ENCODE results near the gene NR2C2AP. TPM values are rescaled to one million over a fixed set of nuclear protein-coding genes. Genes with fewer than 3 reads are reported as not detected.

The NR2C2AP gene
- polyA plus RNA-seq, 1 experiment = 12.1 TPM

DNA sequence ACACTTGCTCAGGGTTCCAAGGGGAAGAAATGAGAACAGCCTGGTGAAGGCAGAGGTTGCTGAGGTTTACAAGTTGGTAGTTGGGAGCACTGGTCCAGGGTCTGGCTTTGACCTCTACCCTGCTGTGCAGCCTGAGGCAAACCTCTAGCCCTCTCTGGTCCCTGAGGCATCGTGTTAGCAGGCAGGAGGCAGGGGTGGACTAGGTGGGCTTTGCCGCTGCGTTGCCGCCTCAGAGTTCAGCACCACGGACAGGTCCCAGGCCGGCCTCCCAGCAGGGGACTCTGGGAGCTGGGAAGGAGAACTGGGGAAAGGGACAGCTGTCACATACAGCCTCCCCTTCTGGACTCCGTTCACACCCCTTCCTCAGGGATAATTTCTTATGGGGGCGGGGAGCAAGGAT lies 11.7 kb upstream of the NR2C2AP start:
- Histone ChIP-seq H3K36me3 (ENCODE audit: control insufficient read depth, insufficient read depth, low read length) (no peaks in the 10 kb centered on the region), H3K4me3 (ENCODE audit: low read depth, low read length) (no peak overlapping the region), H3K27me3 (ENCODE audit: control insufficient read depth, insufficient read depth, low read length) (peaks cover 12% of the 10 kb centered on the region)
- DNase-seq (ENCODE audit: low read depth) = no peak
- TF ChIP-seq, protein P1, sequence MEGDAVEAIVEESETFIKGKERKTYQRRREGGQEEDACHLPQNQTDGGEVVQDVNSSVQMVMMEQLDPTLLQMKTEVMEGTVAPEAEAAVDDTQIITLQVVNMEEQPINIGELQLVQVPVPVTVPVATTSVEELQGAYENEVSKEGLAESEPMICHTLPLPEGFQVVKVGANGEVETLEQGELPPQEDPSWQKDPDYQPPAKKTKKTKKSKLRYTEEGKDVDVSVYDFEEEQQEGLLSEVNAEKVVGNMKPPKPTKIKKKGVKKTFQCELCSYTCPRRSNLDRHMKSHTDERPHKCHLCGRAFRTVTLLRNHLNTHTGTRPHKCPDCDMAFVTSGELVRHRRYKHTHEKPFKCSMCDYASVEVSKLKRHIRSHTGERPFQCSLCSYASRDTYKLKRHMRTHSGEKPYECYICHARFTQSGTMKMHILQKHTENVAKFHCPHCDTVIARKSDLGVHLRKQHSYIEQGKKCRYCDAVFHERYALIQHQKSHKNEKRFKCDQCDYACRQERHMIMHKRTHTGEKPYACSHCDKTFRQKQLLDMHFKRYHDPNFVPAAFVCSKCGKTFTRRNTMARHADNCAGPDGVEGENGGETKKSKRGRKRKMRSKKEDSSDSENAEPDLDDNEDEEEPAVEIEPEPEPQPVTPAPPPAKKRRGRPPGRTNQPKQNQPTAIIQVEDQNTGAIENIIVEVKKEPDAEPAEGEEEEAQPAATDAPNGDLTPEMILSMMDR (IDR thresholded peaks at IDR 0.05; ENCODE audit: insufficient read depth, low read depth, low read length) = no peak
- ChIA-PET CTCF (interaction anchor here (0.5 to 2.9 kb wide), 3 partner anchors 10 to 74 kb away, joined by 3 to 12 read pairs (median 4); no protein-coding TSS in a partner anchor), POLR2A (interaction anchor here (0.5 kb wide), 1 partner anchor 46 kb away, joined by 4 read pairs; no protein-coding TSS in a partner anchor)

DNA sequence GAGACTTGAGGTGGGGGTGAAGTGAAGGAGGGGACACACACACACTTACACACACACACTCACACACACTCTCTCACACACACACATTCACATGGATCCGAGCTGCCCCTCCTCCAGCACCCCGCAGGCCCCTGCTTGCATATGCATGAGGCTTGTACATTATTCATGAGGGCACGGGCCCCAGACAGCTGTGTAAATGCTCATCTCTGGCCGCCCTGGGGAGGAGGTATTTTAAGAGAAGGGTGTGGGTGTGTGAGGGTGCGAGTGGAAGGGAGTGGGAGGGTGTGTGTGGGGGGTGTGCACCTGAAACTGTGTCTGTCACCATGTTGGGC lies 10.9 kb upstream of the NR2C2AP start:
- TF ChIP-seq, protein P1 (IDR thresholded peaks at IDR 0.05; ENCODE audit: insufficient read depth, low read depth, low read length) = no peak
- no peaks in the 10 kb centered on the region for H3K36me3 ChIP-seq (ENCODE audit: control insufficient read depth, insufficient read depth, low read length)
- peaks cover 12% of the 10 kb centered on the region for H3K27me3 ChIP-seq (ENCODE audit: control insufficient read depth, insufficient read depth, low read length)
- H3K4me3 ChIP-seq (ENCODE audit: low read depth, low read length) = no peak overlapping the region
- ChIA-PET POLR2A (no interaction called here), CTCF (interaction anchor here (0.7 to 2.9 kb wide), 2 partner anchors 11 to 20 kb away, joined by 3 to 12 read pairs; no protein-coding TSS in a partner anchor)
- DNase-seq (ENCODE audit: low read depth) = no peak

DNA sequence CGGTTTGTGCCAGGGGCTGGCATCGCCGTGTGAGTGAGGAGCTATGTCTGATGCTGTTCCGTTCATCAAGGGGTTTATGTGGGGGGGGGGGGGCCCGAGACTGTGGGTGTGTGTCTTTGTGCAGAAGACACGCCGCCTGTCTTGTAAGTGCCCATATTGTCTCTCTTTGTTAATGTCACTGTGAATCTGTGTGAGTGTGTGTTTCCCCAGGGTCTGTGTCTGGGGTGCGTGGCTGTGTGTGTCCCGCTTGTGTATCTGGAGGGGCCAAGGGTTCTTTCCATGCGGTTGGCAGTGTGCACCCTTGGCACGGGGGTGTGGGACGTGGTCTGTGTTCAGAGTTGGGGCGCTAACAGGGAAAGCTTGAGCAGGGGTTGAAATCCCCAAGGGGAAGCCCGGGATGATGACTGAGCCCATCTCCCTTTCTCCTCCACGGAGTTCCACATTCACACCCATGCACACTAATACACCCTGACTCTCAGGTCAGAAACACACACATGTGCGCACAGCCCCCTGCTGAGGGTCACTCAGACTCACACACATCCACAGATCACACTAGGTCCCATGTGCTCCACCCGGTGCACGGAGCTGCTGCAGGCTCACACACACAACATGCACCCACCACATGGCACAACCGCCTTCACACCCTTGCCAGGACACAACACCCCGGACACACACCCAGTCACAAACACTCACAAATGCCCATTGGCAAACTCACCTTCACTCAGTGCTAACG lies 10.4 kb upstream of the NR2C2AP start:
- H3K36me3 ChIP-seq (ENCODE audit: control insufficient read depth, insufficient read depth, low read length) = no peaks in the 10 kb centered on the region
- H3K4me3 ChIP-seq (ENCODE audit: low read depth, low read length) = no peak overlapping the region
- ChIA-PET POLR2A (no interaction called here), CTCF (interaction anchor here (0.7 to 2.9 kb wide), 2 partner anchors 11 to 21 kb away, joined by 3 to 12 read pairs; no protein-coding TSS in a partner anchor)
- TF ChIP-seq, protein P1 (IDR thresholded peaks at IDR 0.05; ENCODE audit: insufficient read depth, low read depth, low read length) = no peak
- no peak for DNase-seq (ENCODE audit: low read depth)
- peaks cover 12% of the 10 kb centered on the region for H3K27me3 ChIP-seq (ENCODE audit: control insufficient read depth, insufficient read depth, low read length)

DNA sequence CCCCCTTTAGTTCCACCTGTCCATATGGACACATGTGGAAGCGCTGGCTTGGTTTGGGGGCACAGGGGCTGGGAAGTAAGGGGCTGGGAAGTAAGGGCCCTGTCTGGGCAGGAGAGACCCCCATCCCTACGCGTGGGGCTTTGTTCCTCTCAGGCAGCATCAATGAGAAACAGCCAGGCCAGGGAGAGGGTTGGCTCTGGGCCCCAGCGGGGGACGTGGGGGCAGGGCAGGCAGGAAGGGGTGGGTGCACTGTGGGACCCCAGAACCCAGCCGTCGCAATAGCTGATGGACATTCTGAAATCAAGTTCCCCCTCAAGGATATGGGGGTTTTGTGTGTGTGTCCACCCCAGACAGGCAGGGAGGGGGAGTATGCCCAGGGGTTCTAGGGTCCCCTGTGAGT lies 9.7 kb upstream of the NR2C2AP start:
- Histone ChIP-seq H3K27me3 (ENCODE audit: control insufficient read depth, insufficient read depth, low read length) (peaks cover 12% of the 10 kb centered on the region), H3K36me3 (ENCODE audit: control insufficient read depth, insufficient read depth, low read length) (no peaks in the 10 kb centered on the region), H3K4me3 (ENCODE audit: low read depth, low read length) (no peak overlapping the region)
- DNase-seq (ENCODE audit: low read depth) = no peak
- ChIA-PET CTCF (no interaction called here), POLR2A (no interaction called here)
- TF ChIP-seq, protein P1 (IDR thresholded peaks at IDR 0.05; ENCODE audit: insufficient read depth, low read depth, low read length) = no peak

DNA sequence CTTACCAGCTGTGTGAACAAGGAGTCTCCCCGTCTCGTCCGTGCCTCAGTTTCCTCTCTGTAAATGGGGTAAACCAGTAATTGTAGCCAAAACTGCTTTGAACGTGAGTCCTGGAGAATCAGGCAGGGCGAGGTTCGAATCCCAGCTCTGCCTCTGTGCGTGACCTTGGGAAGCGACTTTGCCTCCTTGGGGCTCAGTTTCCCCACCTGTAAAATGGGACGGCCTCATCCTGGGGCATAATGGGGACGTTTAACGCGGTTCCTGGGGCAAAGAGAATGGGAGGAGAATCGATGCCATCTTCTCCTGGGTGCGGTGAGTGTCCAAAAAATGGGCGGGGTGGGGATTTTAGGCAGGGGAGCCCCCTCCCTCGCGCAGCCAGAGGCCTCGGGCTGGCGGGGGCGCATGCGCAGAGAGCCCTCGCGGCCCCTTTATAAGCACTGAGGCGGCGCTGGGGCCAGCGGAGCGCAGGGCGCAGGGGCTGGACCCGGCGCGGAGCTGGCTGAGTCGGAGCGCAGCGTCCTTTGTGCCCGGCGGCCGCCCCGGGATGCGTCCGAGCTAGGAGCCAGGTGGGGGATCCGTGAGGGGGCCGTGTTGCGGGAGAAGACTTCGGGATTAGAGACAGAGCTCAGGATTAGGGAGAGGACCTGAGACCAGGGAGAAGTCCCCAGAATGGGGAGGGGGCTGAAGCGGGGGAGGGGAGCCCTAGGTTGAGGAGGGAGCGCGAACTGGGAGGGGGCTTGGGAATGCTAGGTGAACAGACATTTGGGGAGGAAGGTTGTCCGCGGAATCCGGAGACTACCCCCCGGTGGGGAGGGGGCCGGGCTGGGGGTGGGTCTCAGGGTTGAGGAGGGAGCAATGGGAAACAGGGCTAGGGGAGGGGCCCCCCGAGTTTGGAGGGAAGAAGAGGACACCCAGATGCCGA lies 8.5 kb upstream of the NR2C2AP start, which contains the start of gene NCAN:
Gene NCAN, plus strand, starts transcription at position 460 of the 922 bp plus-strand sequence. CDS start 4,996 bp downstream, outside the sequence.
- CTCF ChIA-PET = interaction anchor here (0.6 kb wide), 1 partner anchor 25 kb away, joined by 3 read pairs; no protein-coding TSS in a partner anchor
- H3K27me3 ChIP-seq (ENCODE audit: control insufficient read depth, insufficient read depth, low read length) = peaks cover 12% of the 10 kb centered on the region
- no peak within 1 kb of the TSS for H3K4me3 ChIP-seq (ENCODE audit: low read depth, low read length)
- DNase-seq (ENCODE audit: low read depth) = no peak
- POLR2A ChIA-PET = no interaction called here
- TF ChIP-seq, protein P1 (IDR thresholded peaks at IDR 0.05; ENCODE audit: insufficient read depth, low read depth, low read length) = no peak
- H3K36me3 ChIP-seq (ENCODE audit: control insufficient read depth, insufficient read depth, low read length) = no peaks in the 10 kb centered on the region

All from BJ (cell line).